Limb (tissue), 2 donors: ENCODE results near the gene YPEL1.
"Not testable (repeated sequence)": the region's sequence is repeated elsewhere in the genome, so short reads cannot be mapped to it uniquely, and the experiment has no call there.

Experiments
- DNase-seq, 2 donors: peaks; one replicate each; pipeline ENCODE4 v3.0.0-alpha.2; 2016; ENCODE audit errors: extremely low spot score in 2 of 2

The YPEL1 gene

DNA sequence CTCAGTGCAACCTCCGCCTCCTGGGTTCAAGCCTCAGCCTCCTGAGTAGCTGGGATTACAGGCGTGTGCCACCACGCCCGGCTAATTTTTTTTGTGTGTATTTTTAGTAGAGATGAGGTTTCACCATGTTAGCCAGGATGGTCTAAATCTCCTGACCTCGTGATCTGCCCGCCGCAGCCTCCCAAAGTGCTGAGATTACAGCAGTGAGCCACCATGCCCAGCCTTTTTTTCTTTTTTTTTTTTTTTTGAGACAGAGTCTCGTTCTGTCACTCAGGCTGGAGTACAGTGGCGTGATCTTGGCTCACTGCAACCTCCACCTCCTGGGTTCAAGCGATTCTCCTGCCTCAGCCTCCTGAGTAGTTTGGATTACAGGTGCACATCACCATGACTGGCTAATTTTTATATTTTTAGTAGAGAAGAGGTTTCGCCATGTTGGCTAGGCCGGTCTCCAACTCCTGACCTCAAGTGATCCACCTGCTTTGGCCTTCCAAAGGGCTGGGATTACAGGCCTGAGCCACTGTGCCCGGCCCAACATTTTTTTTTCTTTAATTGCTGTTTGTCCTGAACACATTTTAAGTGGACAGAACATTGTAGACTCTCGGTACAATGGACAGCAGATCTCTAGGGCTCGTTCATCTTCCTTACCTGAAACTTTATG lies 14.3 kb downstream of the YPEL1 start:
- DNase-seq = not testable (repeated sequence)

DNA sequence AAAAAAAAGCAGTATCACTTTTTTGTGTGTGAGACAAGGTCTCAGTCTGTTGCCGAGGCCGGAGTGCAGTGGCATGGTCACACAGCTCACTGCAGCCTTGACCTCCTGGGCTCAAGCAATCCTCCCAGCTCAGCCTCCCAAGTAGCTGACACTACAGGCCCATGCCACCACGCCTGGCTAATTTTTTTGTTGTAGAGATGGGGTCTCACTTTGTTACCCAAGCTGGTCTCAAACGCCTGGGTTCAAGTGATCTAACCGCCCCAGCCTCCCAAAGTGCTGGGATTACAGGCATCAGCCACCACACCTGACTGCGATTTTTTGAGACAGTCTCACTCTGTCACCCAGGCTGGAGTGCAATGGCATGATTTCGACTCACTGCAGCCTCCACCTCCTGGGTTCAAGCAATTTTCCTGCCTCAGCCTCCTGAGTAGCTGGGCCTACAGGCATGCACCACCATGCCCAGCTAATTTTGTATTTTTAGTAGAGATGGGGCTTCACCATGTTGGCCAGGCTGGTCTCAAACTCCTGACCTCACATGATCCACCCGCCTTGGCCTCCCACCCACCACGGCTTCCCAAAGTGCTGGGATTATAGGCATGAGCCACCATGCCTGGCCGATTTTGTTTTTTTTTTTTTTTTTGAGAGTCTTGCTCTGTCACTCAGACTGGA lies 15.3 kb downstream of the YPEL1 start:
- not testable (repeated sequence) for DNase-seq

DNA sequence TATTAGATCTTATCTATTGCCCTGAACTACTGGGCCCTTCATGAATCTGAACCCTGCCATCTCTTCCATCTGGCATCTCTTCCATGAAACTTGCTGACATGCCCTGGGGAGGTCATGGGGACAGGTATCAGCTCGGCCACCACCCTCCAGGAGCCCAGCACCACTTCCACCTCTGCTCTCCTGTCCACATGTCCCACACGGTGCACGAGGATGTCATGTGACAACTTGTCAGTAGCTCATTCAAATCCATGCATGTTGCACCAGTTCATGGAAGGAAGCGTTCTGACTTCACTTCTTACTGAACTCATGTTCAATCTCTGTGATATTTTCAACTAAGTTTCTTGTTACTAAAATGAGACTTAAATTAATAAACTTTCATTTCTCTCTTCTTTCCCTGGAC lies 16.6 kb downstream of the YPEL1 start:
- no peak for DNase-seq

DNA sequence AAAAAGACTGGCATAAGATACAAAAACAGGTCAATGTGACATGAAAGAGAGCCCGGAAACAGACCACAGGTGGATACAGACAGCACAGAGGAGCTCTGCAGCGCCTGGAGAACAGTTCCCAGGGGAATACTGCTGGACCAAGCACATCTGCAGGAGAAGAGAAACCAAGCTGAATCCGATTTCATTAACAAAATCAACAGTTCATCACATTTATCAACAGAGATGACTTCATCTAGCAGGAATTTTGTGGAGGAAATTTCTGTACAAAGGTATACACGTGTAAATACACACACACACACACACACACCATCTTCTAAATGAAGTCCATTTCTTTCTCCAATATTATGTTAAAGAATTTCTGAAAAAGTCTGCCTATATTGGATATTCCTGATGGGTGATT lies 17.1 kb downstream of the YPEL1 start:
- DNase-seq = no peak

DNA sequence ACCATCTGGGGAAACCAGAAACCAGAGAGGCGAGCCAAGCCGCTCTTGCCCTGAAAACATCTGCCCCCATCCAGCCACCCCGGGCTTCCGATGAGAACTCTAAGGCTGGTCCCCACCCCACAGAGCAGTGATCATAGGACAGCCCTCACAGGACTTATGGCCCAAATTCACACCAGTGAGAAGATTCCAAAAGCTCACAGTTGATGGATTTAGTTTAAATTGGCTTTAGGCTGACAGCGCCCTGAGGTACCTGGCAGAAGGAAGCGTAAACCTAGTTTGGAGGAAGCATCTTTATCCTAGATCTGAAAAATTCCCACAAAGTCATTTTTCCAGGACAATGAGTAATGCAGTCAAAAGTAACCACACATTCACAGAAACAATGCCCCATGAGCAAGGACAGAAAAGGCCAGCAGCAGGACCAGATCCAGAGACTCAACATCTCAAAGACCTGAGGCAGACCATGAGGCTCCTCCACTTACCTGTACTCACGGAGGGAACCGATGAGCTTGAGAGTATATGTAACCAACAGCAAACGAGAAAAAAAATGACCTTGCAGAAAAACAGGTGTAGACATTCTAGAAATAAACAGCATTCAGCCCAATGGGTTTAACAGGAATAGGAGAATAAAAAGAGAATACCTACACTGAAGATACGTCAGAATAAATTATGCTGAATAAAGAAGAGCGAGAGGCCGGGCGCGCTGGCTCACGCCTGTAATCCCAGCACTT lies 19.0 kb downstream of the YPEL1 start:
- DNase-seq = not testable (repeated sequence)

DNA sequence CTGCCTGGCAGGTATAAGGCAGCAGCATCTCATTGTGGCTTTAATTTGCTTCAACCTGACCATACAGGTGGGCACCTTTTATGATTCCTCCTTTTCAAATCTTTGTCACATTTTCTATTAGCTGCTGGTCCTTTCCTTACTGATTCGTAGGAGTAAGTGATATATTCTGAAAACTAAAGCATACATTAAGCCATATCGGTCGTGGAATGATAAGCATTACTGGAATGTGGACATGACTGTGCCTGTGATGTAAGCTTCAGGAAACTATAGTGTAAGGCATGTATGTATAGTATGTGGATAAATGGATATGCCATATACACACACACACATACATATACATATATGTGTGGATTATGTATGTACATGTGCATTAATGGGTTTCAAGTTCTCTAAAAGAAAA lies 20.8 kb downstream of the YPEL1 start:
- DNase-seq = no peak

DNA sequence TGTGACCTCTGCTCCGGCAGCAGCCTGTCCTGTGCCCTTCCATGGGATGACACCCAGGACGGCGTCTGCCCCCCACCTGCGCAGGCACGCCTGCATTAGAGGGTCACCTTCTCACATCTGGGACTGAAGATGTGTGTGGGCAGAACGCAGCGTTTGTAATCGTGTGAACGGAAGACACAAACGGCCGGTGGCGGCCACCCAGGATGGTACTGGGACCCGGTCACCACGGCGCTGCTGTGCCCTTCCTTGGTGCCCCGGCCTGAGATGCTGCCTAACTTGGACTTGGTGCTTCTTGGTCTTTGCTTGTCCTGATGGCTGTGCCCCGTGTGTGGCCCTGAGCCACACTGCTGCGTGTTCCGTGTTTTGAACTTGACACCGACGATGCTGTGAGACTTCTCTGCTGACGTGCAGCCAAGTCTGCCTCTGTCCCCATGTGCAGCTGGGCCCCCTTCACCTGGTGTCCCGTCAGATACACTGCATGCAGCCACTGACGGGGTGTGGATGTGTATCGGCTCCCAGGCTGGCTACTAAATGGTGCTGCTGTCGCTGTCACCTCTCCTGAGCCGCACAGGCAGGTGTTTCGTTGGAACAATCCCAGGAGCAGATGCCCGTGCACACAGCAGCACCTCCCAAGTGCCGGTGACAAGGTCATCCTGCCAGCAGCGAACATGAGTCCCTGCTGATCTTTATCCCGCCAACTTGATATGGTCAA lies 21.4 kb downstream of the YPEL1 start:
- no peak for DNase-seq

DNA sequence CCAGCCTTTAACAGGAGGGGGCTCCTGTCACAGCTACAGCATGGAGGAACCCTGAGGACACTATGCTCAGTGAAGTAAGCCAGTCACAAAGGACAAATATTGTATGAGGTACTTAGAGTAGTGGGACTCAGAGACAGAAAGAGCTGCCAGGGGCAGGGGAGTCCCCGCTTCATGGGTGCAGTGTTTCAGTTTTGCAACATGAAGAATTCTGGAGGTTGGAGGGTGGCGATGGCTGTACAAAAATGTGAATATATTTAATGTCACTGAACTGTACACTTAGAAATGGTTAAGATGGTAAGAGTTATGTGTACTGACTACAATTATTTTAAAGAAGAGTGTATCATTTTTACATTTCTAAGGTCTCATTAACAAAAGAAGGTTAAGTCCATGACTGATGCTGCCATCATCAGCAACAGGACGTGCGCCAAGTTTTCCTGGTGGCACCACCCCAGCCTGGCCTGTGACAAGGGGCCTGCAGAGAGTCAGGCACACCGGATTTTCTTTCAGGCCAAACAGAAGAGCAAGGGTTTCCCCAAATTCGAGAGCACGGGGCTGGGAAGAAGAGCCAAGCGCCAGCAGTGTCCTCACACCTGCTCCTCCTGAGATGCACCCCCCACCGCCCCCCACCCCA lies 22.1 kb downstream of the YPEL1 start:
- no peak for DNase-seq

DNA sequence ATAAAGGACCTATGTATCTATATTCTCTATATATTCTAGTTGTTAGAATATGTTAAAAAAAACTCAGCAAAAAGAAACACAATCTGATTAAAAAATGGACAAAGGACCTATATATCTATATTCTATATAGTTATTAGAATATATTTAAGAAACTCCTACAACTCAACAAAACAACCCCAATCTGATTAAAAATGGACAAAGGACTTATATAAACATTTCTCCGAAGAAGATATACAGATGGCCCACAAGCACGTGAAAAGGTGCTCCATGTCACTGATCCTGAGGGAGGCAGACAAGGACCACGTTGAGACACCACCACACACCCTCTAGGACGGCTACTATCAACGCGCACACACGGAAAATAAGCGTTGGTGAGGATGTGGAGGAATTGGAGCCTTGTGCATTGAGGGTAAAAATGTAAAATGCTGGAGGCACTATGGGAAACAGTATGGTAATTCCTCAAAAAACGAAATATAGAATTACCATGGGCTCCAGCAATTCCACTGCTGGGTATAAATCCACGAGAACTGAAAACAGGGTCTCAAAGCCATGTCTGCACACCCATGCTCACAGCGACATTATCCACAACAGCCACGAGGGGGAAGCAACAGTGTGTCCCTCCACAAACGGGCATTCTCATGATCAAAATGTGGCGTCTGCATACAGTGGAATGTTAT lies 22.7 kb downstream of the YPEL1 start:
- peak; percentile 75 for DNase-seq

GRCh38 chr22:21711851-21712250 lies 23.7 kb downstream of the YPEL1 start:
- no peak for DNase-seq

DNA sequence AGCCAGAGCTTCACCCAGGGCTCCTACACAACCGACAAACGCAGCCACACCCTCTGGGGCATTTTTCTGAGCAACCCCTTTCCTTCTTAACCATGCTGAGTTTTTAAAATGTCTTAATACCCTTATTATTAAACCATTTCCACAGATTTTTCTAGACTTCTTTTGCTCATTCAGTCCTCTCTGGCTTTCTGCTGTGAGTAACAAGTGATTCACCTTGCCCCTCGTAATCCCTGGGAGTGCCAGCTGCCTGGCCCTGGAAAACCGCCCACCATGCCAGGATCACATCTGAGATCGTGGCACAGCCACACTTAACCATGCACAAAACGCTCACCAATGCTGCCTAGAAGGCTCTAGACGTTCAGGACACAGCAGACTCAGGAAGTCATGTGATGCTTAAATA lies 25.4 kb downstream of the YPEL1 start:
- DNase-seq = no peak

DNA sequence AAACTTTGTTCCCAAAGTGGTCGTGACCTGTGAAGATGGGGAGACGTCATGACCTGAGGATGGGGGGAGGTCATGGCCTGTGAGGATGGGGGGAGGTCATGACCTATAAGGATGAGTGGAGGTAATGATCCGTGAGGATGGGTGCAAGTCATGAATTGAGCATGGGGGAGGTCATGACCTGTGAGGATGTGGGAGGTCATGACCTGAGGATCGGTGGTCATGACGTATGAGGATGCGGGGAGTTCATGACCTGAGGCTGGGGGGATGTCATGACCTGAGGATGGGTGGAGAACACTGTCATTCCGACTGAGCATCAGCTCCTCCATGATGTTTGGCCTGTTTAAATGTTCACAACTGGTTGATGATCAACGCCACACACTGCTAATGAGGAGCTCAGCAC lies 25.9 kb downstream of the YPEL1 start:
- no peak for DNase-seq

GRCh38 chr22:21708960-21709359 lies 26.6 kb downstream of the YPEL1 start:
- DNase-seq = no peak

DNA sequence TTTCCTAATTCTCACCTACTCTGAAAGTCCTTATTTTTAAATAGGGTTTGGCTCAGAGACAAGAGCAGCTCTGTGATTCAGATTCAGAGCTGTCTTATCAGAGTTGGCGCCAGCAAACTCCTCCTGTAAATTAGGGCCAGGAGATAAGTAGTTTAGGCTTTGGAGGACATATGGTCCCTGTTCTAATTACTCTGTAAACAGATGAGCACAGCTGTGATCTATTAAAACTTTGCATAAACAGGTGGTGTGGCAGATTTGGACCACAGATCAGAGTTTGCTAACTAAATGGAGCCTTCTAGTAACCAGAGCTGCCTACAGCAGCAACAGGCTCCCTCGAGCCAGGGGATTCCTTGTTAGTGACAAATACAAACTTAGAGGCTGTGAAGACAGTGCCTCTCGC lies 27.9 kb downstream of the YPEL1 start:
- peak in 1 of 2 donors; percentile 15 for DNase-seq

GRCh38 chr22:21703684-21704316 lies 31.8 kb downstream of the YPEL1 start:
- no peak for DNase-seq

DNA sequence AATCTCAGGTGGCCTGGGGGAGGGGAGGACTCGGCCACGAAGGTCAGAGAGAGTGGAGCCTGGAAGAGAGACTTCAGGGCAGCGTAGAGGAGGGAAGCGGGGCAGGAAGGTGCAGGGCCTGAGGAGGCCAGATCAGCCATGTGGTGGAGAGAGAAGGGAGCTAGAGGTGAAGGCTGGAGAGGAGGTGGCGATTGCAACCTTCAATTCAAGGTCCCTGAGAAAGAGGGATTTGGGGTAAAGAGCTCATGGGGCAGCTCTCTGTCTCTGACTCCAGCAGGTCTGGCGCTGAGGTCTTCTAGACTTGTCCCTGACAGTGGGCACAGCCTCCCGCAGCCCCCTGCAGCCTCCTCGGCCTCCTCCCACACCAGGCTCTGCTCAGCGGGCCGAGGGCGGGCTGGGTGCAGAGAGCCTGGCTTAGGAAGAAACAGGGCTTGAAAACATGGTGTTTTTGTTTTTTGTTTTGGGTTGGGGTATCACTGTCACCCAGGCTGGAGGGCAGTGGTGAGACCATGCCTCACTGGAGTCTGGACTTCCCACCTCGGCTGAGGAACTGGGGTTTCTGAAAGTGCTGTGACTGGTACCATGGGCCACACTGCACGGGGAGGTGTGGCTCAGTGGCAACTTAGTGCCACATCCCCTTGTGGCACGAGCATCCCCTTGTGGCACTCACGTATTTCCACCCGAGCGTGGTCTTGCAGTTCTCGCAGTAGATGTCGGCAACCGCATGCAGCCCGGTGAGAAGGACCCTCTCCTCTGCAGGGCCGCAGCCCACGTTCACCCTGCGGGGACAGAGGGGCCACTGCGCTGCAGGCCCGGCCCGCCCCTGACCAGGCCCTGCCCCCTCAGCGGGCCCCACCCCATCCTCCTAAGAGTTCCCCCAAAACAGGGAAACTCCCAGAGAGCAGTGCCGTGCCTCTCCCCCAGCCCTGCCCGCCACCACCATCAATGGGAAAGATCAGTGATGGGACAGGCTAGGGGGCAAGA lies 32.6 kb downstream of the YPEL1 start:
- no peak for DNase-seq

DNA sequence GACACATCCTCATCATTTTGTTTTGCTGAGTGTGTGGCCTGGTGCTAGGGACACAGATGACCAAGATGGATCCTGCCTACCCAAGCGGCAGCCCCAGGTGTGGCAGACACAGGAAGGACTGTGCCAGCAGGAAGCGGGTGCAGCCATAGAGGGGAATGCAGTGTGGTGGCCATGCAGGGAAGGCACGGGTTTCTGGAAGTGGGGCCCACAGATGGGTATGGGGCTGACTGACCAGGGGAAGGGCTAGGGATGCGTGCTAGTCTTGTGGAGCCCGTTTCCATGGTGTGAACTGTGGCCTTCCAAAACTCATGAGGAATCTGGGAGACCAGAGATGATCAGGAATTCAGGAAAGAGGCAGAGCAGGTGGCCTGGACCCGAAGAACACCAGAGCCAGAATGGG lies 33.5 kb downstream of the YPEL1 start:
- no peak for DNase-seq

DNA sequence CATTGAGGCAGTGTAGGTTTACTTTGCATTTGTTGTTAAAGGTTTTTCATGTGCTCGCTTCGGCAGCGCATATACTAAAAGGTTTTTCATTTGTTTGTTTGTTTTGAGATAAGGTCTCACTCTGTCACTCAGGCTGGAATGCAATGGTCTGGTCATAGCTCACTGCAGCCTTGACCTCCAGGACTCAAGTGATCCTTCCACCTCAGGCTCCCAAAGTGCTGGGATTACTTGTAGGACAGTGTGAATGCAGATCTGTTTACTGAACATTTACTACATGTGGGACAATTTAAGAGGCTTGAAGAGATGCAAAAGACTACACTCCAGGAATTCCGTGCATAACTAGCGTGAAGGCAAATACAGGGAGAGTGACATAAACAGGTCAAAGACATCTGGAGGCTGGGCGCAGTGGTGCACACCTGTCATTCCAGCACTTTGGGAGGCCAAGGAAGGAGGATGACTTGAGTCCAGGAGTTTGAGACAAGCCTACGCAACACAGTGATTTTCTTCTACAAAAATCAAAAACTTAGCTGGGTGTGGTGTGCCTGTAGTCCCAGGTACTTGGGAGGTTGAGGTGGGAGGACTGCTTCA lies 34.1 kb downstream of the YPEL1 start:
- DNase-seq = no peak

DNA sequence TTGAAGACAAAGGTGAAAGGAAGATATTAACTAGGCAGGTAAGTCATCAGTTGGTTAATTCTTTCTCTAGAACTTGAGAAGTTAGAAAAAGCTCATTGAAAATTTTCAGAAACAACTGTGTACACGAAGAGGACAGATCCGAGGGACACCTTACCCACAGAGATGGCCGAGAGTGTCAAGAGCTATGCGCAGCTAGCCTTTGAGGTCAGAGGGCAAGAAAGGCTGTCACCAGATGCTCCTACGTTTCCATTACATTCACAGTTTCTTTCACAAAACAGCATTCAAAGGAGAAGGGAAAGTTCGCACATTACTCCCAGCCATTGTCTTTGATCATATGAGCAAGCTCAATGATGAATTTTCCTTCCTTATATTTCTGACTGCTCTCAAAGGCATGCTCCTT lies 34.8 kb downstream of the YPEL1 start:
- no peak for DNase-seq
